C4-2B (cell line): ENCODE results near the gene ADM2.

Experiments
- ZFX ChIP-seq: fragments of 450-650 bp; IDR thresholded peaks from 2 replicates; pipeline ENCODE4 v1.6.1; 2017
- TF ChIP-seq, protein P1 (sequence below): fragments of 450-650 bp; conservative IDR thresholded peaks from 2 replicates; pipeline ENCODE4 v1.5.1; 2017; ENCODE audit warnings: mild to moderate bottlenecking

GRCh38 chr22:50443801-50444625, 37.3 kb upstream of the ADM2 start:
- TF ChIP-seq, protein P1, sequence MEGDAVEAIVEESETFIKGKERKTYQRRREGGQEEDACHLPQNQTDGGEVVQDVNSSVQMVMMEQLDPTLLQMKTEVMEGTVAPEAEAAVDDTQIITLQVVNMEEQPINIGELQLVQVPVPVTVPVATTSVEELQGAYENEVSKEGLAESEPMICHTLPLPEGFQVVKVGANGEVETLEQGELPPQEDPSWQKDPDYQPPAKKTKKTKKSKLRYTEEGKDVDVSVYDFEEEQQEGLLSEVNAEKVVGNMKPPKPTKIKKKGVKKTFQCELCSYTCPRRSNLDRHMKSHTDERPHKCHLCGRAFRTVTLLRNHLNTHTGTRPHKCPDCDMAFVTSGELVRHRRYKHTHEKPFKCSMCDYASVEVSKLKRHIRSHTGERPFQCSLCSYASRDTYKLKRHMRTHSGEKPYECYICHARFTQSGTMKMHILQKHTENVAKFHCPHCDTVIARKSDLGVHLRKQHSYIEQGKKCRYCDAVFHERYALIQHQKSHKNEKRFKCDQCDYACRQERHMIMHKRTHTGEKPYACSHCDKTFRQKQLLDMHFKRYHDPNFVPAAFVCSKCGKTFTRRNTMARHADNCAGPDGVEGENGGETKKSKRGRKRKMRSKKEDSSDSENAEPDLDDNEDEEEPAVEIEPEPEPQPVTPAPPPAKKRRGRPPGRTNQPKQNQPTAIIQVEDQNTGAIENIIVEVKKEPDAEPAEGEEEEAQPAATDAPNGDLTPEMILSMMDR = no peak
- no peak for TF ChIP-seq ZFX
